Left ventricle myocardium inferior (tissue), 1 donor: ENCODE measurements around the gene CIAO2B. TPM values are rescaled to one million over a fixed set of nuclear protein-coding genes. Genes with fewer than 3 reads are reported as not detected.

ENCODE experiments used
- DNase-seq: peaks from one replicate; pipeline ENCODE4 v3.0.0-alpha.2; 2020
- H3K27ac ChIP-seq: fragments of 200-600 bp; replicated peaks from 2 replicates; pipeline ENCODE4 v1.8.0; 2021
- H3K27me3 ChIP-seq: fragments of 200-600 bp; 2 replicates; pipeline ENCODE4 v1.8.0; 2021; ENCODE audit warnings: low read depth
- H3K36me3 ChIP-seq: fragments of 200-600 bp; 2 replicates; pipeline ENCODE4 v1.8.0; 2021
- H3K4me1 ChIP-seq: fragments of 200-600 bp; 2 replicates; pipeline ENCODE4 v1.8.0; 2021
- H3K4me3 ChIP-seq: fragments of 200-600 bp; 2 replicates; pipeline ENCODE4 v1.8.0; 2021; ENCODE audit warnings: mild to moderate bottlenecking, moderate library complexity
- H3K9me3 ChIP-seq: fragments of 200-600 bp; replicated peaks from 2 replicates; pipeline ENCODE4 v1.8.0; 2021
- intact Hi-C: fragments of 100-400 bp; cut with micrococcal nuclease; formaldehyde crosslinking; loops from one replicate; pipeline ENCODE4 v1.11.0; 2022
- total RNA-seq: library from RNA; stranded (reverse); fragmentation: NEBNext Ultra II Directional; extraction: Animal tissue kit (Norgen Biotek cat#: 25700); gene quantifications from one replicate; pipeline ENCODE4 v1.2.1, GENCODE V29; 2021
- TF ChIP-seq, protein P1 (sequence below): fragments of 200-600 bp; IDR thresholded peaks from 2 replicates; pipeline ENCODE4 v1.8.0; 2021; ENCODE audit warnings: antibody characterized with exemption, mild to moderate bottlenecking, borderline replicate concordance
- donor health status: DM: no; HTN: yes; CAD: no; lungs with severe emphysema.

Gene CIAO2B
- total RNA-seq, 1 donor from 2014 or later, result 127 TPM

DNA sequence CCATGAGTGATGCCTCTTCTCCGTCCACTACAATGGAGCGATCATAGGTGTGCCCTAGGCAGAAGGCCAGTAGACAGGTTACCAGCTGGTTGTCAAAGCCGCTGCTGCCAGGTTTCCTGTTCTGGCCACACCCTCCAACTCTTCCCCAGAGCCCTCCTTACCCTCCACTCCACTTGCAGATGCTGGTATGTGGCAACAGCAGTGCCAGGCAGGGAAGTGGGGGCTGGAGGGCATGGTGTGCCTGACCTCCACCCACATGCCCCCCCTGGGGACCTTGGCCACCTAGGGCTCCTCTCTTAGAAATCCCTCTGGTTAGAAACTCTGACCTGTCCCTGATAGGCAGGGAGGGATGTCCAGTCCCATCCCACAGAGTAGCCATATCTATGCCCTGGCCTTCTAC is 10.3 kb downstream of the CIAO2B start:
- Histone ChIP-seq H3K36me3 (peaks cover 22% of the 10 kb centered on the region), H3K27ac (peak overlapping the region; percentile 96), H3K9me3 (no peaks in the 10 kb centered on the region), H3K4me3 (peak overlapping the region; percentile 80), H3K27me3 (peaks cover 38% of the 10 kb centered on the region), H3K4me1 (peaks cover 97% of the 10 kb centered on the region)
- intact Hi-C loops, result no loop called here
- DNase-seq, result no peak
- TF ChIP-seq, protein P1, sequence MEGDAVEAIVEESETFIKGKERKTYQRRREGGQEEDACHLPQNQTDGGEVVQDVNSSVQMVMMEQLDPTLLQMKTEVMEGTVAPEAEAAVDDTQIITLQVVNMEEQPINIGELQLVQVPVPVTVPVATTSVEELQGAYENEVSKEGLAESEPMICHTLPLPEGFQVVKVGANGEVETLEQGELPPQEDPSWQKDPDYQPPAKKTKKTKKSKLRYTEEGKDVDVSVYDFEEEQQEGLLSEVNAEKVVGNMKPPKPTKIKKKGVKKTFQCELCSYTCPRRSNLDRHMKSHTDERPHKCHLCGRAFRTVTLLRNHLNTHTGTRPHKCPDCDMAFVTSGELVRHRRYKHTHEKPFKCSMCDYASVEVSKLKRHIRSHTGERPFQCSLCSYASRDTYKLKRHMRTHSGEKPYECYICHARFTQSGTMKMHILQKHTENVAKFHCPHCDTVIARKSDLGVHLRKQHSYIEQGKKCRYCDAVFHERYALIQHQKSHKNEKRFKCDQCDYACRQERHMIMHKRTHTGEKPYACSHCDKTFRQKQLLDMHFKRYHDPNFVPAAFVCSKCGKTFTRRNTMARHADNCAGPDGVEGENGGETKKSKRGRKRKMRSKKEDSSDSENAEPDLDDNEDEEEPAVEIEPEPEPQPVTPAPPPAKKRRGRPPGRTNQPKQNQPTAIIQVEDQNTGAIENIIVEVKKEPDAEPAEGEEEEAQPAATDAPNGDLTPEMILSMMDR, result no peak

DNA sequence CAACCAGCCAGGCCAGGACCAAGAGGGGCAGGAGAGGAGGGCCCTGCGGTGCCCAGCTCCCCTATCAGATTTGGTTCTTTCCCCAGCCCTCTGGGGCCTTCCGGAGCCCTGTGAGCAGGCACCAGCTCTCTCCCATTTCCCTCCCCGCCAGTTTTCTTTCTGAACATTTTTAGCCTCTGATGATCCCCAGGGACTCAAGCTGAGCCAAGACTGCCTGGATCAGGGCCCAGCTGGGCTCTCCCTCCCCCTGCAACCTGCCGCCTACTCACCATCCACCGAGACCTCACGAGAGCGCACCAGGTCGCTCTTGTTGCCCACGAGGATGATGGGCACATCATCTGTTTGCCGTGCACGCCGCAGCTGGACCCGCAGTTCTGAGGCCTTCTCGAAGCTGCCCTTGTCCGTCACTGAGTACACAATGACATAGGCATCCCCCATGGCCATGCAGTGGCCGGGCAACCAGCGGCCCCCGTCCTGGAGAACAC is 10.9 kb downstream of the CIAO2B start:
- TF ChIP-seq, protein P1, result no peak
- H3K9me3 ChIP-seq, result no peaks in the 10 kb centered on the region
- peaks cover 93% of the 10 kb centered on the region for H3K4me1 ChIP-seq
- H3K4me3 ChIP-seq, result peak overlapping the region; percentile 80
- H3K27me3 ChIP-seq, result peaks cover 38% of the 10 kb centered on the region
- peak overlapping the region; percentile 96 for H3K27ac ChIP-seq
- intact Hi-C loops, result no loop called here
- peaks cover 22% of the 10 kb centered on the region for H3K36me3 ChIP-seq
- peak; percentile 71 for DNase-seq

DNA sequence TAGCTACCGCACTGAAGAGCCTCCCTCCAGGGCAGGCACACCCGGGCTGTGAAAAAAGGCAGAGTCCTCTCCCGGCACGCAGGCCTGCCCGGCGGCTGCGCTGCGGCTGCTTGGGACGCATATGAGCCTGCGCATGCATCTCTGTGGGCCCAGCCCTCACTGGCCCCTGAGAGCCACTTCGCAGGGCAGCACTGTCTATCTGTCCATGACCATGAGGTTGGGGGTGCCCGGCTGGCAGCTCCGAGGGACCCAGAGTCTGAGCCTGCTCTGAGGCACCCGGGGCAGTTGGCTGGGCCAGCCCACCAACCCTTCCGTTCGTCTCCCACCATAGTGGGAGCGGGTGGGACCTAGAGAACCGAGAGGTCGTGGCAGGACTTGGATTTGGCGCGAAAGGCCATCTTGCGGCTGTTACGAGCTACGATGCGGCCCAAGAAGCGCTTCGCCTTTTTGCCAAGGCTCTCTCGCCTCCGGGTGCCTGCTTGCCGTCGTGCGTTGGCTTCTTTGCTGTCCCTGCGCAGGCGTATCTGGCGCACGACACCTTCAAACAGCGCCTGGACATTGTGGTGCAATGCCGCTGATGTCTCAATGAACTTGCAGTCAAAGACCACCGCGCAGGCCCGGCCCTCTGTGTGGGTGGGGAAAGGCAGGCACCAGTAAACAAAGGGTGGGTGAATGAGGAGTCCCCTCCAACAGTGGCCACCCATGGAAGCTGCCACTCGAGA is 12.3 kb downstream of the CIAO2B start:
- H3K27me3 ChIP-seq, result peaks cover 38% of the 10 kb centered on the region
- peak overlapping the region; percentile 80 for H3K4me3 ChIP-seq
- TF ChIP-seq, protein P1, result no peak

DNA sequence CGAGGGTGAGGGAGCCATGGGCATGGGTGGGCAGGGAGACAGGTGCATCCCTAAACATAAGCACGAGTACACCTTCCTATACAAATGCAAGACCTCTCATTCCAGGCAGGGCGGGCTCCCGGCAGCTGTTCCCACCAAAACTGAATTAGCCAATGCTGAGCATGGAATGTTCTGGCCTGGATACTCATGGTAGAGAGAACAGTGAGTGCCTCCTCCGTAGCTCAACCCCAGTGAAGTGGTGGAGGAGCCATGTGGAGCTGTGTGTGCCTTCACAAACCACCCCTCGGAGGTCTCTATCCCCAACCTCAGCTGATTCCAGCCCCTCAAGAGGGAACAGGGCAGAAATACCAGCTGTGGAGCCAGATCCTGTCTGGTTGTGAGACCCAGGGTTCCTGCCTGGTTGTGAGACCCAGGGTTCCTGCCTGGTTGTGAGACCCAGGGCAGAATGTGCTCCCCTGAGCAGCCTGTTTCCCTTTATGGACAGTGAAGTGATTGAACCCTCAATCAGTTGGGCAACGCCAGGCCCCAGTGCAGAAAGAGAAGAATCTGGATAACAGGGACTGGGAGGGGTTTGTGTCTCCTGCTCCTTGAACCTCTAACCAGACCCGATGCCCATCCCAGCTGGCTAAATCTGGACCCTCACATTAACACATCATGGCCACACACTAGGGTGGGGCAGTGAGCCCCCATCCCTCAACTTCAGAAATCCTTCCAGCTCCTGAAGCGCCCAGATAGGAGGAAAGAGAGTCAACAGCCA is 13.1 kb downstream of the CIAO2B start:
- Histone ChIP-seq H3K9me3 (no peaks in the 10 kb centered on the region), H3K27ac (peak overlapping the region; percentile 96), H3K4me1 (peaks cover 72% of the 10 kb centered on the region), H3K36me3 (peaks cover 22% of the 10 kb centered on the region), H3K4me3 (peak overlapping the region; percentile 80), H3K27me3 (peaks cover 38% of the 10 kb centered on the region)
- DNase-seq, result no peak
- TF ChIP-seq, protein P1, result no peak
- intact Hi-C loops, result no loop called here

More for the DNA sequence above, 12.3 kb downstream of the CIAO2B start:
- Histone ChIP-seq H3K9me3 (no peaks in the 10 kb centered on the region), H3K27ac (peak overlapping the region; percentile 96), H3K4me1 (peaks cover 80% of the 10 kb centered on the region), H3K36me3 (peaks cover 22% of the 10 kb centered on the region)
- intact Hi-C loops, result no loop called here
- DNase-seq, result no peak

DNA sequence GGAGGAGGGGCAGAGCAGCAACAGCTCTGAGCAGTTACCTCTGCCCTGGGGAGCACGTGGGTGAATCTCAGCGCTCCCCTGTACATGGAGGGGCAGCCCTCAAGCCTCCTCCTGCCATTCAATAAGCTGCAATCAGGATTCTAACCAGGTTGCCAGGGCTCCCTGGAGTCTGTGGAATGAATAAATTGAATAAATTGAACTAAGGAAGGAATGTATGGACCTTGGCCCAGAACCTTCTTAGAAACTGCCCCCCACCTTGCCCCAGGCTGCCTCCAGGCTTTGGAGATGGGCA is 14.0 kb downstream of the CIAO2B start:
- Histone ChIP-seq H3K4me1 (peaks cover 64% of the 10 kb centered on the region), H3K4me3 (no peak overlapping the region), H3K9me3 (no peaks in the 10 kb centered on the region), H3K36me3 (peaks cover 22% of the 10 kb centered on the region), H3K27me3 (peaks cover 36% of the 10 kb centered on the region), H3K27ac (peak overlapping the region; percentile 96)
- intact Hi-C loops, result no loop called here
- no peak for DNase-seq
- TF ChIP-seq, protein P1, result no peak
